Measurements from ENCODE around the gene SCYL2.
"Not testable (repeated sequence)": the region's sequence is repeated elsewhere in the genome, so short reads cannot be mapped to it uniquely, and the experiment has no call there.

SCYL2 gene, protein sequence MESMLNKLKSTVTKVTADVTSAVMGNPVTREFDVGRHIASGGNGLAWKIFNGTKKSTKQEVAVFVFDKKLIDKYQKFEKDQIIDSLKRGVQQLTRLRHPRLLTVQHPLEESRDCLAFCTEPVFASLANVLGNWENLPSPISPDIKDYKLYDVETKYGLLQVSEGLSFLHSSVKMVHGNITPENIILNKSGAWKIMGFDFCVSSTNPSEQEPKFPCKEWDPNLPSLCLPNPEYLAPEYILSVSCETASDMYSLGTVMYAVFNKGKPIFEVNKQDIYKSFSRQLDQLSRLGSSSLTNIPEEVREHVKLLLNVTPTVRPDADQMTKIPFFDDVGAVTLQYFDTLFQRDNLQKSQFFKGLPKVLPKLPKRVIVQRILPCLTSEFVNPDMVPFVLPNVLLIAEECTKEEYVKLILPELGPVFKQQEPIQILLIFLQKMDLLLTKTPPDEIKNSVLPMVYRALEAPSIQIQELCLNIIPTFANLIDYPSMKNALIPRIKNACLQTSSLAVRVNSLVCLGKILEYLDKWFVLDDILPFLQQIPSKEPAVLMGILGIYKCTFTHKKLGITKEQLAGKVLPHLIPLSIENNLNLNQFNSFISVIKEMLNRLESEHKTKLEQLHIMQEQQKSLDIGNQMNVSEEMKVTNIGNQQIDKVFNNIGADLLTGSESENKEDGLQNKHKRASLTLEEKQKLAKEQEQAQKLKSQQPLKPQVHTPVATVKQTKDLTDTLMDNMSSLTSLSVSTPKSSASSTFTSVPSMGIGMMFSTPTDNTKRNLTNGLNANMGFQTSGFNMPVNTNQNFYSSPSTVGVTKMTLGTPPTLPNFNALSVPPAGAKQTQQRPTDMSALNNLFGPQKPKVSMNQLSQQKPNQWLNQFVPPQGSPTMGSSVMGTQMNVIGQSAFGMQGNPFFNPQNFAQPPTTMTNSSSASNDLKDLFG

DNA sequence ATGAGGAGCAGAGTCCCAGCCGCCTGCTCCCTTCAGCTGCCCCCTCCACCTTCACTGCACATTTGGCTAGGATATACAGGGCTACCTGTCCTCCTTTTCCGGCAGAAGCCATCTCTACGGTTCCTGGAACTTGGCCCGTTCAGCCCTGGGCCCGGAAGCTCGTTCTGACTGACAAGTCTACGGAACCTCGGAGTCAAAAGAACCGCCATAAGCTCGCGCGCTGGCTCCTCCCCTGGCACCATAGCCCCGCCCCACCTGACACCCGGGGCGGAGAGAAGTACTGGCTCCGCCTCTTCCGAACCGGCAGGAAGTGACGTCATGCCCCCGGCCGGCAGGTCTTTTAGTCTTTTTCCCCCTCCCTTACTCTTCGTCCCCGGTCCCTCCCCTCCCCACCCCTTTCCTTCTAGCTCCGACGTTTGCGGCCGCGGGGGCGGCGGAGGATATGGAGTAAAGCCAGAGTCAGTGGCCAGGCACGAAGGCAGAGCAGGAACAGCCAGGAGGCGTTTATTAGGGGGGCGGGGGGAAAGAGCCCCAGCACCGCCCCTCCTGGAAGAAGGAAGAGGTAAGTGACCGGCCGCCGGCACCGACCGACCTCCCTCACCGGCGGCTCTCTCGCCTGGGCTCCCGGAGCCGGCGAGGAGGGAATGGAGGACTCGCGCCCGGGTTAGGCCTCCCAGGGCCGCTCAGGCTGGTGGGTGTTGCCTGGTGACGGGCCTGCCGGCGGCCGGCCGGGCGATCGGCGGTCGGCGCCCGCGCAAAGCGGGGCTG is at the start of gene SCYL2, which contains the start of gene DEPDC4:
SCYL2 (plus strand) TSS at position 343 of the 768 bp plus-strand sequence. CDS start 15,794 bp downstream, outside the sequence.
DEPDC4 (minus strand) TSS at position 245 of the 768 bp plus-strand sequence; CDS start at position 242, 3 bp downstream.
- DNase-seq (ENCODE audit: low read depth), result peak; percentile 84

DNA sequence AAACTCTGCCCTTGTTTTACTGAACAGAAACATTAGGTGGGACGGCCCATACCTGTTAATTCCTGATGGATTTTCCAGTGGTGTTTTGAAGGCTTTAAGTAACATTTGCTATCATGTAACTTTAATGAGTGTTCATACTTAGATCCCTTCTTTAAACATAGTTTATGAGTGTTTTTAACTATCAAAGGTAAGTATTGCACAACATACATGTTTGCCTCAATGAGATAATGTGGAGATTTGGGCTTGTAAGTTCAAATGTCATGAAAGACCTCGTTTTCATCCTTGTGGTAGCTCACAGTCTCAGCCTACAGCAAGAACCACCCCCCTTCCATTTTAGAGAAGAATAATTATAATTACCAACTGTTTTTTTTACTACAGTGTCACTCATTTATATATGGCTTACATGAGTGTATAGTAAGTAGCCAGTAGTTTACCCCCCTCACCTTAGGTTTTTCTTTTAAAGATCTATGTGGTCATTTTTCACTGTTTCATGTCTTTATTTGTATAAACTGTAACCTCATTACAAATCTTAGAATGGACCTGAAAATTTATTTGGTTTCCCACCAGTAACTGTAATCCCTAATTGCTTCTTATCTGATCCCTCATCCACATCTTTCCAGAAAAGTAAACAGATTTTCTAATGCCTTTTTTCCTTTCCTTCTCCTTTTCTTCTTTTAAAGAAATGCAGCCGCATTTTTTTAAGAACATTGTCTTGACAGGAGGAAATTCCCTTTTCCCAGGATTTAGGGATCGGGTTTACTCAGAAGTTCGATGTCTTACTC is 47.5 kb upstream of the SCYL2 start:
- DNase-seq (ENCODE audit: low read depth), result no peak

DNA sequence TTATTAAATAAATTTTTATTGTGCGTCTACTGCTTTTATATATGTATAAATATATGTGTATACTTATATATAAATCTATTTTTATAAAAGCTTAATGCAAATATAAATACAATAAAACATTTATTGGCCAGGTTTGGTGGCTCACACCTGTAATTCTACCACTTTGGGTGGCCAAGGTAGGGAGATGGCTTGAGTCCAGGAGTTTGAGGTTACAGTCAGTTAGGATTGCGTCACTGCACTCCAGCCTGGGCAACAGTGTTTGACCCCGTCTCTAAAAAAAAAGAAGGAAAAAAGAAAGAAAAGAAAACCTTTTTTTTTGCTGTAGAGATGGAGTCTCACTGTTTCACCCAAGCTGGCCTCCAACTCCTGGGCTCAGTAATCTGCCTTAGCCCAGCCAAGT is 45.5 kb upstream of the SCYL2 start:
- DNase-seq (ENCODE audit: low read depth), result no peak

GRCh38 chr12:100222173-100222572 is 44.8 kb upstream of the SCYL2 start:
- not testable (repeated sequence) for DNase-seq (ENCODE audit: low read depth)

GRCh38 chr12:100225491-100225890 is 41.5 kb upstream of the SCYL2 start:
- DNase-seq (ENCODE audit: low read depth), result no peak

DNA sequence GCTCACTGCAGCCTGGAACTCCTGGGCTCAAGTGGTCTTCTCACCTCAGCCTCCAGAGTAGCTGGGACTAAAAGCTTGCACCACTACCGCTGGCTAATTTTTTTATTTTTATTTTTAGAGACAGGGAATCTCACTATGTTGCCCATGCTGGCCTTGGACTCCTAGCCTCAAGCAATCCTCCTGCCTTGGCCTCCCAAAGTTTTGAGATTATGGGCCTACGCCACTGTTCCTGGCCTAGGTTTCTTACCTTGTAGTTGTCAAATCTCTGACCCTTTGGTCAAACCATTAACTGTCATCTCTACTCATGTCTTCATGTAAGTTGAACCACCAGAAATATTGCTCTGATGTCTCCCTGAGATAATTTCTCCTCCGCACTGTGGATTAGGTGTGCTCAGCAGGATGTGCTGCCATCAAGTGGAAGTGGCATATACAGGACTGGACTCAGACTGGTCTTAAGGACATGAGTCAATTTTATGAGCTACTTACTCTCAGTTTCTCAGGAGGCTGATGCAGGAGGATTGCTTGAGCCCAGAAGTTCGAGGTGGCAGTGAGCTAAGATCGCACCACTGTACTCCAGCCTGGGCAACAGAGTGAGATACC is 37.8 kb upstream of the SCYL2 start:
- DNase-seq (ENCODE audit: low read depth), result no peak

DNA sequence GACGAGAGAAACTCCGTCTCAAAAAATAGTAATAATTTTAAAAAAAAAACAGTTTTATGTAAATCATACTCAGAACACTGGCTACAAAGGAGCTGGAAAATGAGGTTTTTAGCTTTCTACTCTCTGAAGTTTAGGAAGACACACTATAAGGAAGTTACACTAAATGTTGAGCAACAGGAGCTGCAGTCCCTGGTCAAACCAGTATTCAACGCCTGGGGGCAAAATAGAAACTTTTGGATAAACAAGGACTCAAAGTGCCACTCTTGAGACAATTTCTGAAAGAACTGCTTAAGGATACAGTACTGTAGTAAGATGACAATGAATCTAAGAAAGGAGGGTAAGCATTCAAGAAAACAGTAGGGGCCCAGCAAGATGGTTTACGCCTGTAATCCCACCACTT is 37.1 kb upstream of the SCYL2 start:
- DNase-seq (ENCODE audit: low read depth), result no peak

DNA sequence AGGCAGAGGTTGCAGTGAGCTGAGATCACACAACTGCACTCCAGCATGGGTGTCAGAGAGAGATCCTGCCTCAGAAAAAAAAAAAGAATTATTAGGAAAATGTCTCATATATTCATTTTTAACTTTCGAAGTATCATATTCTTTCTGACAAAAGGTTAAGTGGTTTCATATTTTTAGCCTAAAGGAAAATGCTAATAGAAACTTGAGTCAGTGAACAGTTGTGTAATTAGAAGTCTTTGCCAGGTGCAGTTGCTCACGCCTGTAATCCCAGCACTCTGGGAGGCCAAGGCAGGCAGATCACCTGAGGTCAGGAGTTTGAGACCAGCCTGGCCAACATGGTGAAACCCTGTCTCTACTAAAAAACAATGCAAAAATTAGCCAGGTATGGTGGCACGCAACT is 35.1 kb upstream of the SCYL2 start:
- not testable (repeated sequence) for DNase-seq (ENCODE audit: low read depth)

GRCh38 chr12:100234166-100234565 is 32.8 kb upstream of the SCYL2 start:
- no peak for DNase-seq (ENCODE audit: low read depth)

DNA sequence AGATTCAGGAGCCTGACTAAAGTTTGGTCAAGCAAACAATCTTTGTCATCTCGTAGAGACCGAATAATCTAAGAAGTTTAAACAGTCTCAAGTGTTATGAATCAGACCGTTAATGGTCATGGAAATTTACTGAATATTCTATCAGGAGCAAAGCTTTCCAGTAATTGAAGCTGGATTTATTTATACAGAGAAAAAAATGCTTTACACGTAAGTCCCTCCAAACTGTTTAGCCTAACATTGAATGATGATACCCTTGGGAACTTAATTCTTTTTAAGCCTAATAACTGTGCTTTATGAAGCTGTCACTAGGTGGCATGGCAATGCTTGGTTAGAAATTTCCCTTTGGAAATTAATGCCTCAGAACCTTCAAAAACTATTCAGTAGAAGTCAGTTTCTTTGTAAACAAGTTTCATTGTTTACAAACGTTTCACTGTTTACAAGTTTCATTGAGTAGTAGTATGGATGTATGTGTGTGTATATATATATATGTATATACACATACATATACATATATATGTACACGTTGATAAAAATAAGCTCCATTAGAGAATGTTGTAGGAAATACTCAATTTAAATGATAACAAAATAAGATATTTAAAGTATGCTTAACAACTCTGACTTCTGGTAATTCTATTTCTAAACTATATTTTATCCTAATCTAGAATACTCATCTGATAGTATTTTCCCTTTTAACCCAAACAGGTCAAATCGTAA is 32.2 kb upstream of the SCYL2 start:
- no peak for DNase-seq (ENCODE audit: low read depth)

DNA sequence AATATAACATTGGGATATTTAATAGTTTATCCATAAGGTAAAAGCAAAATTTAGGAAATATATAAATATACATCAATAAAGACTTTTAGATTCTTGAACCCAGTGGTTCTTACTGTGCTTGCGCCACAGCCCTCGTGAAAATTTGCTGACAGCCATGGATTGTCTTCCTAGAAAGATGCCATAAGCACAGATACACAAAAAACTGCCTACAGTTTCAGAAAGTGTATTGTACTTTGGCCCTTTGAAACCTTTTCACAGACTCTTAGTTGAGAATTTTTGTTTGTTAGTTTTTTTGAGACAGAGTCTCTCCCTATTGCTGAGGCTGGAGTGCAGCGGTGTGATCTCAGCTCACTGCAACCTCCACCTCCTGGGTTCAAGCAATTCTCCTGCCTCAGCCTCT is 28.2 kb upstream of the SCYL2 start:
- no peak for DNase-seq (ENCODE audit: low read depth)

DNA sequence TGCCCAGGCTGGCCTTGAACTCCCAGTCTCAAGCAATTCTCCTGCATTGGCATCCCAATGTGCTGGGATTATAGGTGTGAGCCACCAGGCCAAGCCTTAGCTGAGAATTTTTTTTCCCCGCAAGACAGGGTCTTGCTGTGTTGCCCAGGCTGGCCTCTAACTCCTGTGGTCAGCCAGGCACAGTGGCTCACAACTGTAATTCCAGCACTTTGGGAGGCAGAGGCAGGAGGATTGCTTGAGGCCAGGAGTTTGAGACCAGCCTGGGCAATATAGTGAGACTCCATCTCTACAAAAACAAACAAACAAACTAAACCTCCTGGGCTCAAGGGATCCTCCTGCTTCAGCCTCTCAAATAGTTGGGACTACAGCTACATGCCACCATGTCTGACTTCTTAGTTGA is 27.4 kb upstream of the SCYL2 start:
- no peak for DNase-seq (ENCODE audit: low read depth)

- no peak for DNase-seq (ENCODE audit: low read depth)
Observed at GRCh38 chr12:100243137-100243536, 23.8 kb upstream of the SCYL2 start.

DNA sequence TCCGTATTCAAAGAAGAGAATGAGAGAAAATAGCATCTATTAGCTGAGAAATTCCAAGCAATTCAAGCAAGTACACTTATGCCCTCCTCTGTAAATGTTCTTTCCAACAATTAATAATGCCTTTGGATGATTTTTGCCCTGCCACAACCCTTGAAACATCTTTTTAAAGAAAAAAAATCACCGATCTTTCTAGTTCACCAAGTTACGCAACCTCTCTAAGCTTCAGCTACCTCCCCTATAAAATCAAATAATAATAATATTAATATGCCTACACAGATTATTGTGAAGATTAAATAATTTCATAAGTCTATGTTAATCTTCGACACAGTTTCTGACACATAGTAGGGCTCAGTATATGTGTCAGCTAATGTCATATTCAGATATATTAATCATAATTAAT is 19.2 kb upstream of the SCYL2 start:
- no peak for DNase-seq (ENCODE audit: low read depth)

DNA sequence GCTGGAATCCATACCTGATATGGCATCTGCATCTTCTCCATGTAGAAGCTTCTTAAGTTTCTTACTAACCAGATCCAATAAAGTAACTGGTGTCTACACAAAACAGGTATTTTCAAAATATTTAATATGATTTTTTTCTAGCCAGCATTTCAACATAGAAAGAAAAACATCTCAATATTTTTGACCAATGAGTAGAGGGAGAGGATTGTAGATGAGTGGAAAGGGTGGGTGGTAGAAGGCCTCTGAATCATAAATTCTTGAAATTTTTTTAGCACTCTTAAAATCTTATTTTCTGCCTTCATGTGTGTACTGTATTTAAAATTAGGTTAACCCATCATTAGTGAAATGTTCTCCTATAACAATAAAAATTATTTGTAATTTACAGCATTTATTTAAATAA is 18.1 kb upstream of the SCYL2 start:
- no peak for DNase-seq (ENCODE audit: low read depth)

DNA sequence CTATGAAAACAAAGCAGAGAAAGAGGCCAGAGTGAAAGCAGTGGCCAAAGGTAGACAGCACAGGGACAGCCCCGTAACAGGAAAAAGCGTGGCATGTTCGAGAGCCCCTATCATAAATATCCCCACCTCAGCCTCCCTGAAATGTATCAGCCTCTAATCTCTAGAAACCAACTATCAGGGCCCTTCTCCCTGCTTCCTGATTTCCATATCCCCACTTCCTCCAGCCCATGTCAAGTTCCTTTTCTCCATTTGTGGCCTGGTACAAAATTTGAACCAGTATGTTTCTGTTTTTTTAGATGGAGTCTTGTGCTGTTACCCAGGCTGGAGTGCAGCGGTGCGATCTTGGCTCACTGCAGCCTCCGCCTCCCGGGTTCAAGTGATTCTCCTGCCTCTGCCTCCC is 17.0 kb upstream of the SCYL2 start:
- DNase-seq (ENCODE audit: low read depth), result no peak

- DNase-seq (ENCODE audit: low read depth), result no peak
Observed at GRCh38 chr12:100251917-100252316, 15.1 kb upstream of the SCYL2 start.

DNA sequence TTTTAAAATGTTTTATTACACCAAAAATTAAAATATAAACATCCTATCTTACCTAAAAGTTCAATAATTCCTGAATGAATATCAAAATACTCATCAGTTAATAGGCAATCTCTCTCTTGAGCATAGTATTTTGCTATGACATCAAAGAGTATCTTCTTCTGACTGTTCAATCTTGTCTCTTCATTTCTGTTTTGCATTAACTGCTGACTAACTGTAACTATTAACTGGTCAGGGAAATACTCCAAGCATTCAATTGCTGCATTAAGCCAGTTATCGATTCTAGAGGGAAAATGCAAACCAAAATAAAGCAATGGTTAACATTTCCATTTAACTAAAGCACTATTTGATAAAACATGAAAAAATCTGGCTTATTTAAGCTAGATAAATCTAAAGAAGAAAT is 13.5 kb upstream of the SCYL2 start:
- DNase-seq (ENCODE audit: low read depth), result no peak

DNA sequence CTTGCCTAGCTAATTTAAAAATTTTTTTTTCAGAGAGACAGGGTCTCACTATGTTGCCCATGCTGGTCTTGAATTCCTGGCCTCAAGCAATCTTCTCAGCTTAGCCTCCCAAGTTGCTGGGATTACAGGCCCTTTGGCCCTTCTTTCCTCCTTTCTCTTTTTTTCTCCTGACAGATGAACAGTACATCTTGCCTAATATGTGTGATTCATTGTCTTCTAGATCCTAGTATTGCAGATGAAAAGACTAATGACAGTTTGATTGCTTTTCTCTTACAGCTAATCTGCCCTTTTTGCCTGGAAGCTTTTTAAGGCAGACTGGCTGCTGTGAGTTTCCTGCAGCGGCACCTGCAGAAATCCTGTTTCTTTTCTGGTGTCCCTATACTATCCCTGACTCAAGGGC is 12.1 kb upstream of the SCYL2 start:
- DNase-seq (ENCODE audit: low read depth), result no peak

DNA sequence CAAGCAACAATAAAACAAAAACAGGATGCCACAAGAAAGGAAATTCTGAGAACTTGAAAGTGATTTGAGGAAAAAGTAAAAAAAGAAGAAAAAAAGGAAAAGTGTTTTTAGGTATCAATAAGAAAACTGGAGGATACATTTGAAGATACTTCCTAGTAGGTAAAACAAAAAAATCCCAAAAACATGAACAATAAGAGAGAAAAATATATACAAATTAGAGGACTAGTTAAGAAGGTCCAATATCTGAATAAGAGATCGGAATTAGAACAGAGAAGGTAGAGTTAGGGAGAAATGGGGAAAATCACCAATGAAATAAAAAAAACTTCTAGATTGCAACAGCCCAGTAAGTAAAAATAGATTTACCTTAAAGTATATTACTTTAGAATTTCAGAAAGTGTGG is 8.8 kb upstream of the SCYL2 start:
- no peak for DNase-seq (ENCODE audit: low read depth)

All from stimulated activated CD8-positive, alpha-beta memory T cell treated with anti-CD3 and anti-CD28 coated beads, Interleukin-15, amount 100 ng/mL, for 1 hour (primary cell).